ENCODE data around the gene USP21. TPM values are rescaled to one million over a fixed set of nuclear protein-coding genes. Genes with fewer than 3 reads are reported as not detected.

Gene USP21
- total and polyA plus RNA-seq, 2 of the 13 experiments (the other 11 are each of a cell fraction or from before 2014, with no cell fraction given): 10.1 to 33.1 TPM

DNA sequence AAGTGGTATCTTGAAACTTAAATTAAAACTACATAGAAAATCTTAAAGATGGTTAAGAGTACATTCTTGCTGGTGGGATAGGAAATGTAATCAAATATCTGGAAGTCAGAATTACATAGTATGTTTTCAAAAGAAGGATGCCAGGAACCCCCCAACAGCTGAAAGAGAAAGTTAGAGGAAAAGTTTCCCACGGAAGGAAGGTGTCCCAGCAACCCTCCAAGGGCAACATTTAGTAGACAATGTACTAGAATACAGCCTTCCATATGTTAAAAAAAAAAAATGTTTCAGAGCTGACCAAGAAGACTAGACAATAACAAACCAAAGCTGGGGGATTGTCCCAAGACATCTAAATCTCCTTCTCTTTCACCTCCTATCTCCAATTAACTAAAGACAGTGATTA is 29.0 kb upstream of the USP21 start (continued):
- TF ChIP-seq, protein P1, sequence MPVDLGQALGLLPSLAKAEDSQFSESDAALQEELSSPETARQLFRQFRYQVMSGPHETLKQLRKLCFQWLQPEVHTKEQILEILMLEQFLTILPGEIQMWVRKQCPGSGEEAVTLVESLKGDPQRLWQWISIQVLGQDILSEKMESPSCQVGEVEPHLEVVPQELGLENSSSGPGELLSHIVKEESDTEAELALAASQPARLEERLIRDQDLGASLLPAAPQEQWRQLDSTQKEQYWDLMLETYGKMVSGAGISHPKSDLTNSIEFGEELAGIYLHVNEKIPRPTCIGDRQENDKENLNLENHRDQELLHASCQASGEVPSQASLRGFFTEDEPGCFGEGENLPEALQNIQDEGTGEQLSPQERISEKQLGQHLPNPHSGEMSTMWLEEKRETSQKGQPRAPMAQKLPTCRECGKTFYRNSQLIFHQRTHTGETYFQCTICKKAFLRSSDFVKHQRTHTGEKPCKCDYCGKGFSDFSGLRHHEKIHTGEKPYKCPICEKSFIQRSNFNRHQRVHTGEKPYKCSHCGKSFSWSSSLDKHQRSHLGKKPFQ (CRISPR knock-in tag; IDR thresholded peaks at IDR 0.05; ENCODE audit: insufficient replicate concordance): no peak
- TF ChIP-seq NFKB2 (CRISPR knock-in tag; IDR thresholded peaks at IDR 0.05; ENCODE audit: borderline replicate concordance) (no peak), PHF20 (CRISPR knock-in tag; IDR thresholded peaks at IDR 0.05) (no peak), PHF5A (CRISPR knock-in tag; IDR thresholded peaks at IDR 0.05; ENCODE audit: low read depth, unreplicated experiment) (no peak)
- TF ChIP-seq, protein P2, sequence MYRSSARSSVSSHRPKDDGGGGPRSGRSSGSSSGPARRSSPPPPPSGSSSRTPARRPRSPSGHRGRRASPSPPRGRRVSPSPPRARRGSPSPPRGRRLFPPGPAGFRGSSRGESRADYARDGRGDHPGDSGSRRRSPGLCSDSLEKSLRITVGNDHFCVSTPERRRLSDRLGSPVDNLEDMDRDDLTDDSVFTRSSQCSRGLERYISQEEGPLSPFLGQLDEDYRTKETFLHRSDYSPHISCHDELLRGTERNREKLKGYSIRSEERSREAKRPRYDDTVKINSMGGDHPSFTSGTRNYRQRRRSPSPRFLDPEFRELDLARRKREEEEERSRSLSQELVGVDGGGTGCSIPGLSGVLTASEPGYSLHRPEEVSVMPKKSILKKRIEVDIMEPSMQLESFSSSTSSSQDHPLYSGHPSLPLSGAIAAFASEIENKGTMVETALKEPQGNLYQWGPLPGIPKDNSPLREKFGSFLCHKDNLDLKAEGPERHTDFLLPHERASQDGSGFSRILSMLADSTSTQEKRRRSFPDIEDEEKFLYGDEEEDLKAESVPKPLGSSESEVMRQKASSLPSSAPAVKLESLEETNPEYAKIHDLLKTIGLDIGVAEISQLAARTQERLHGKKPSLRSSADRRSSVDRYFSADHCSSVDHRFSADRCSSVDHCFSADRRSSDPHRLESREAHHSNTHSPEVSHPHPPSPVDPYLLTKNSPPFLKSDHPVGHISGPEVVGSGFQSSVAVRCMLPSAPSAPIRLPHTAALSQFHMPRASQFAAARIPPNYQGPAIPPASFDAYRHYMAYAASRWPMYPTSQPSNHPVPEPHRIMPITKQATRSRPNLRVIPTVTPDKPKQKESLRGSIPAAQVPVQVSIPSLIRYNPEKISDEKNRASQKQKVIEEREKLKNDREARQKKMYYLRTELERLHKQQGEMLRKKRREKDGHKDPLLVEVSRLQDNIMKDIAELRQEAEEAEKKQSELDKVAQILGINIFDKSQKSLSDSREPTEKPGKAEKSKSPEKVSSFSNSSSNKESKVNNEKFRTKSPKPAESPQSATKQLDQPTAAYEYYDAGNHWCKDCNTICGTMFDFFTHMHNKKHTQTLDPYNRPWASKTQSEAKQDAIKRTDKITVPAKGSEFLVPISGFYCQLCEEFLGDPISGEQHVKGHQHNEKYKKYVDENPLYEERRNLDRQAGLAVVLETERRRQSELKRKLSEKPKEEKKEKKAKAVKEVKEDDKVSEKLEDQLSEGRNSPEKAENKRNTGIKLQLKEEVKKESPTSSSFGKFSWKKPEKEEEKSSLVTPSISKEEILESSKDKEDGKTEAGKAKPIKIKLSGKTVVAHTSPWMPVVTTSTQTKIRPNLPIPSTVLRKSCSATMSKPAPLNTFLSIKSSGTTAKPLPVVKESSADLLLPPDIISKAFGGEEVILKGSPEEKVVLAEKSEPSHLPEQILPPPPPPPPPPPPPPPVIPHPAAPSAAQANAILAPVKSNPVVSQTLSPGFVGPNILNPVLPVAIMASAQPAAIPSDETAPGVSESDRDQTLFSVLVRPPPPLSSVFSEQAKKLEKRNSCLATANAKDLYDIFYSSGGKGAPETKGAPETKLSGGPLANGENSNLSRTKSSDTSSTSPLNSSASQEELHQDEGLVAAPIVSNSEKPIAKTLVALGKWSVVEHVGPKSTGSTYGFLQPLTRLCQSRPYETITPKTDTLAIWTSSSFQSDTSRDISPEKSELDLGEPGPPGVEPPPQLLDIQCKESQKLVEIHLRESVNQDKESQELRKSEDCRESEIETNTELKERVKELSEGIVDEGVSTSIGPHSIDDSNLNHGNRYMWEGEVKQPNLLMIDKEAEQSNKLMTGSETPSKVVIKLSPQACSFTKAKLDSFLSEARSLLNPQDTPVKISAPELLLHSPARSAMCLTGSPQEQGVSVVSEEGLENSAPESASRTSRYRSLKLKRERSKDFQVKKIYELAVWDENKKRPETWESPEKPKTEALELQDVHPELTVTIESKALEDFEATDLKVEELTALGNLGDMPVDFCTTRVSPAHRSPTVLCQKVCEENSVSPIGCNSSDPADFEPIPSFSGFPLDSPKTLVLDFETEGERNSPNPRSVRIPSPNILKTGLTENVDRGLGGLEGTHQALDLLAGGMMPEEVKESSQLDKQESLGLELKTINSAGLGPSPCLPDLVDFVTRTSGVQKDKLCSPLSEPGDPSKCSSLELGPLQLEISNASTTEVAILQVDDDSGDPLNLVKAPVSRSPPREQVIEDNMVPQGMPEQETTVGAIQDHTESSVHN (CRISPR knock-in tag; IDR thresholded peaks at IDR 0.05): no peak
